Muscle layer of colon (tissue), 2 donors: ENCODE results near the gene CYP4F11.
"Not testable (repeated sequence)": the region's sequence is repeated elsewhere in the genome, so short reads cannot be mapped to it uniquely, and the experiment has no call there.

ENCODE experiments used
- H3K27ac ChIP-seq: one replicate; pipeline ENCODE4 v1.7.0; 2013; ENCODE audit warnings: low read depth, mild to moderate bottlenecking, low read length, moderate library complexity
- H3K27me3 ChIP-seq, 2 donors: one replicate each; pipeline ENCODE4 v1.7.0; 2013; ENCODE audit warnings: low read length in 2 of 2, mild to moderate bottlenecking in 2 of 2; ENCODE audit not compliant: insufficient read depth in 2 of 2, control insufficient read depth in 1 of 2
- H3K36me3 ChIP-seq: one replicate; pipeline ENCODE4 v1.7.0; 2013; ENCODE audit warnings: mild to moderate bottlenecking, low read length; ENCODE audit not compliant: insufficient read depth
- H3K4me1 ChIP-seq: one replicate; pipeline ENCODE4 v1.7.0; 2013; ENCODE audit warnings: mild to moderate bottlenecking, low read length; ENCODE audit not compliant: insufficient read depth
- H3K4me3 ChIP-seq, 2 donors: one replicate each; pipeline ENCODE4 v1.7.0; 2013; ENCODE audit warnings: low read length in 2 of 2, low read depth in 1 of 2, mild to moderate bottlenecking in 1 of 2, moderate library complexity in 1 of 2
- H3K9ac ChIP-seq: one replicate; pipeline ENCODE4 v1.7.0; 2013; ENCODE audit warnings: low read length
- H3K9me3 ChIP-seq: one replicate; pipeline ENCODE4 v1.7.0; 2013; ENCODE audit warnings: mild to moderate bottlenecking, low read length
- donor health status: abdominal sarcoma.
- donor health status: Adenocarcinoma of cecum.

CYP4F11 gene

DNA sequence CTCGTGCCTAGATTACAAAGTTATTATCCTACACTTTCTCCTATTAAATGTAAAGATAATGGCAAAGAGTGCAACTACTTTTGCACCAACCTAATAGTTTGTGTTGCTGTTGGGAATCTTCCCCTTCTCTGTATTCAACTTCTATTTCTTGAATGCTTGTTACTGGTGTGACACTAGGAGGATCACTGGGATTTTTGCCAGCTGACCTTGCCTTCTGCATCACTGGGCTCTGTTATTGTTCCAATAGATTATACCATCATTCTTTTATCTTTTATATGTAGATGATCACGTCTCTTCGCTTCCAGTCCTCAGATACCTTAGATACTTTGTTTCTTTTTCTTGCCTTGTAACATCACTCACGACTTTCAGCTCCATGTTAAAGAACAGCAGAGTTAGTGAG, 11.0 kb upstream of the CYP4F11 start:
- H3K27ac ChIP-seq = no peak overlapping the region
- no peaks in the 10 kb centered on the region for H3K4me1 ChIP-seq
- H3K9ac ChIP-seq = no peak overlapping the region
- no peak overlapping the region for H3K4me3 ChIP-seq
- peaks cover 6% of the 10 kb centered on the region for H3K9me3 ChIP-seq
- H3K27me3 ChIP-seq = no peaks in the 10 kb centered on the region
- H3K36me3 ChIP-seq = no peaks in the 10 kb centered on the region

DNA sequence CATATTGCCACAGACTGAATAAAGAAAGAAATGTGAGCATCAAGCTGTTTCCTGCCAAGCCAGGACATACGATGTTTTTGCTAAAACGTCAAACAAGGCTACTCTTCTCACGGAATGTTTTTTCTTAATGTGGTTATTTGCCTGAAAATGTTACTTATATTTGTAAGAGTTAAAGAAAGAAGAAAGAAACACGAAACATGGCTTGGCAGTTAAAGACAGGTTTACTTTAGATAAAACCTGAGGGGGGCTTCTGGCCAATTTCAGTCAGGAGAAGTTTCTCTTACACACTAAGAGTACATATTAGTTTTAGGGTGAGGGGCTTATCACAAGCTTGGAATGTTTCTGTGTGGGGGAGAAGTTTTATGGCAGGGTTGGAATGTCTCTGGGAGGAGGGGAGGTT, 10.1 kb upstream of the CYP4F11 start:
- Histone ChIP-seq H3K4me1 (no peaks in the 10 kb centered on the region), H3K36me3 (no peaks in the 10 kb centered on the region), H3K27me3 (peaks cover 0 to 5% of the 10 kb centered on the region in 2 donors), H3K9ac (no peak overlapping the region), H3K9me3 (peaks cover 6% of the 10 kb centered on the region), H3K27ac (no peak overlapping the region), H3K4me3 (no peak overlapping the region)

DNA sequence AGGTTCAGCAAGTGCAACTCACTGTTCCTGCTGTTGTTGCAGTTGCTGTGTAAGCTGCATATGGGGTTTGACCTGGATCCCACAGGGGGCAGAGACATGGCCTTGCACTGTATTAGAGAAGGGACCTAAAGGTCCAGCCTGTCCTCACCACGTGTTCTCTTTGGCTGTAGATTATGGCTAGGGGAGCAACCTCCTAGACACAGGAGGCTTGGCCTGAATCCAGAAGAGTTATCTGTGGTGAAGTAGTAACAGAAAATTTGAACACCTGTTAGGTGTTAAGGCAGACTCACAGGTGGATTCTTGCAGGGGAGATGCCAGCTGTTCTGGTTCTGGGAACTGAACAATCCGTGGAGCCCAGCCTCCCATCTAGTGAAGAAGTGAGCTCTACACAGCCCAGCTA, 3.4 kb upstream of the CYP4F11 start:
- no peak overlapping the region for H3K4me3 ChIP-seq
- H3K9ac ChIP-seq = no peak overlapping the region
- peaks cover 5 to 16% of the 10 kb centered on the region in 2 donors for H3K27me3 ChIP-seq
- no peaks in the 10 kb centered on the region for H3K9me3 ChIP-seq
- no peaks in the 10 kb centered on the region for H3K4me1 ChIP-seq
- no peaks in the 10 kb centered on the region for H3K36me3 ChIP-seq
- H3K27ac ChIP-seq = no peak overlapping the region

GRCh38 chr19:15936950-15937349, 2.6 kb upstream of the CYP4F11 start:
- H3K27me3 ChIP-seq = peaks cover 5 to 16% of the 10 kb centered on the region in 2 donors
- no peak overlapping the region for H3K27ac ChIP-seq
- H3K4me1 ChIP-seq = no peaks in the 10 kb centered on the region

GRCh38 chr19:15936173-15936572, 1.8 kb upstream of the CYP4F11 start:
- no peak overlapping the region for H3K27ac ChIP-seq
- peaks cover 5 to 20% of the 10 kb centered on the region in 2 donors for H3K27me3 ChIP-seq
- no peaks in the 10 kb centered on the region for H3K36me3 ChIP-seq
- no peak overlapping the region for H3K4me3 ChIP-seq
- H3K4me1 ChIP-seq = no peaks in the 10 kb centered on the region
- no peak overlapping the region for H3K9ac ChIP-seq
- H3K9me3 ChIP-seq = no peaks in the 10 kb centered on the region

More at GRCh38 chr19:15936950-15937349, 2.6 kb upstream of the CYP4F11 start:
- Histone ChIP-seq H3K9ac (no peak overlapping the region), H3K36me3 (no peaks in the 10 kb centered on the region), H3K9me3 (no peaks in the 10 kb centered on the region), H3K4me3 (no peak overlapping the region)

DNA sequence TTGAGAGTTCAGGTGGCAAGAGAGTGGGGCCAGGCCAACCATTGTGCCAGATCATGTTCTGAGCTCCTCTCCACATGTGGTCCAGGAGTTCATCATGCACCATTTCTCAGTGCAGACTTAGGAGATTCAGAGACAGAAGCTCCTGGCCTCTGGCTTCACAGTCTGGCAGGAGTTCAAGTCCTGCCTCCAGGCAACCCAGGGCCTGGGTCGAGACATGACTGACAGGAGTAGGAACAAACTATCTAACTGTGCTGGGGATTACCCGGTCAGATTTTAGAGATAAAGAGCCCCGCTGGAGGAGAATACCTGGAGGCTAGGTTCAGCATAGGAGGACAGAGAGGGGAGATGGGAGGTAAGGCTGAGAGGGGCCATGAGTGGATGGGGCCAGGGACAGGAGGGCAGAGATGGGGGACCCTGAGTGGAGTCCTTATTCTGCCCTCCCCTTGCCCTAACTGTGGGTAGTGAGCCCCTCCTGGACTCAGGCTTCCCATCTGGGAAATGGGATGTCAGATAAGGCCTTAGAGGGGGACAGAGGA, 906 bp upstream of the CYP4F11 start:
- H3K27ac ChIP-seq = no peak overlapping the region
- no peak overlapping the region for H3K4me3 ChIP-seq
- H3K27me3 ChIP-seq = peaks cover 5 to 29% of the 10 kb centered on the region in 2 donors
- H3K4me1 ChIP-seq = no peaks in the 10 kb centered on the region
- H3K9ac ChIP-seq = no peak overlapping the region
- H3K9me3 ChIP-seq = no peaks in the 10 kb centered on the region
- no peaks in the 10 kb centered on the region for H3K36me3 ChIP-seq

- H3K27me3 ChIP-seq = peaks cover 14 to 34% of the 10 kb centered on the region in 2 donors
Observed at GRCh38 chr19:15933761-15934331, 483 bp downstream of the CYP4F11 start.

GRCh38 chr19:15928321-15928720, 6.0 kb downstream of the CYP4F11 start:
- peaks cover 22 to 31% of the 10 kb centered on the region in 2 donors for H3K27me3 ChIP-seq
- no peak overlapping the region for H3K4me3 ChIP-seq
- no peaks in the 10 kb centered on the region for H3K4me1 ChIP-seq
- H3K9ac ChIP-seq = no peak overlapping the region
- no peak overlapping the region for H3K27ac ChIP-seq
- H3K36me3 ChIP-seq = no peaks in the 10 kb centered on the region
- H3K9me3 ChIP-seq = no peaks in the 10 kb centered on the region

More at GRCh38 chr19:15933761-15934331, 483 bp downstream of the CYP4F11 start:
- H3K9me3 ChIP-seq, H3K4me1 ChIP-seq, H3K27ac ChIP-seq, H3K9ac ChIP-seq, H3K36me3 ChIP-seq, H3K4me3 ChIP-seq: not testable (repeated sequence)

GRCh38 chr19:15926484-15926883, 7.8 kb downstream of the CYP4F11 start:
- no peaks in the 10 kb centered on the region for H3K4me1 ChIP-seq
- no peak overlapping the region for H3K9ac ChIP-seq
- H3K36me3 ChIP-seq = no peaks in the 10 kb centered on the region
- H3K9me3 ChIP-seq = no peaks in the 10 kb centered on the region
- H3K27me3 ChIP-seq = peaks cover 22 to 31% of the 10 kb centered on the region in 2 donors
- no peak overlapping the region for H3K27ac ChIP-seq
- no peak overlapping the region for H3K4me3 ChIP-seq

GRCh38 chr19:15923702-15924101, 10.6 kb downstream of the CYP4F11 start:
- no peak overlapping the region for H3K4me3 ChIP-seq

DNA sequence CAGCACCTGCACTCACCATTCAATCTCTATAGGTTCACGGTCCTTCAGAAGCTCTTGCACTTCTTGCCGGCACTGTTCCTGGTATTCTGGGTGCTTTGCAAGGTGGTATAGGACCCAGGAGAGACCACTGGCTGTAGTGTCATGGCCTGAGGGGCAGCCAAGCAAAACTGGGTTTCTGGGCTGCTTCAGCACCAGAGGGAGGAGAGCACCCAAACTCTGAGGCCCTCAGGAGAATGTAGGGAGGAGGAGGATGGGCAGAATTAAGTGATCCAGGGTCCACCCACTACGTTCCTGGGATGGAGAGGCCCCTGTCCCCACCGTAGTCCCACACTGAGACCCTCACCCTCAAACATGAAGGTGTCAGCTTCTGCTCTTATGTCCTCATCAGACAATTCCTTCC, 12.3 kb downstream of the CYP4F11 start:
- no peak overlapping the region for H3K9ac ChIP-seq
- H3K9me3 ChIP-seq = no peaks in the 10 kb centered on the region
- H3K36me3 ChIP-seq = no peaks in the 10 kb centered on the region
- H3K4me1 ChIP-seq = no peaks in the 10 kb centered on the region
- peaks cover 0 to 4% of the 10 kb centered on the region in 2 donors for H3K27me3 ChIP-seq
- no peak overlapping the region for H3K27ac ChIP-seq
- no peak overlapping the region for H3K4me3 ChIP-seq

More at GRCh38 chr19:15923702-15924101, 10.6 kb downstream of the CYP4F11 start:
- H3K27ac ChIP-seq = no peak overlapping the region
- no peaks in the 10 kb centered on the region for H3K9me3 ChIP-seq
- H3K4me1 ChIP-seq = no peaks in the 10 kb centered on the region
- H3K36me3 ChIP-seq = no peaks in the 10 kb centered on the region
- H3K27me3 ChIP-seq = peaks cover 6 to 12% of the 10 kb centered on the region in 2 donors
- H3K9ac ChIP-seq = no peak overlapping the region

DNA sequence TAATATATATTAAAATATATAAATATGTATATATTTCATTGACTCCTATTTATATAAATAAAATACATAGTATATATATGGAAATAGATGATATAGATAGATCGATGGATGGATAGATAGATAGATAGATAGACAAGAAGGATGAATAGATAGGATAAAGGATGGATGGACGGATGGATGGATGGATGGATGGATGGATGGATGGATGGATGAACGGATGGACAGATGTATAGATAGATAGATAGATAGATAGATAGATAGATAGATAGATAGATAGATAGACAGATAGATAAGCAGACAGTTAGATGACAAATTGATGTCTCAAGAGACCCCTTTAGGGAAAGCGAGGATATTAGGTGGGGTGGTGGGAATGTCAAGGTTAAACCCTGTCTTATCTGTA, 15.1 kb downstream of the CYP4F11 start:
- Histone ChIP-seq H3K9me3 (peaks cover 6% of the 10 kb centered on the region), H3K36me3 (no peaks in the 10 kb centered on the region), H3K27me3 (peaks cover 0 to 4% of the 10 kb centered on the region in 2 donors), H3K9ac (no peak overlapping the region), H3K4me3 (no peak overlapping the region), H3K27ac (no peak overlapping the region), H3K4me1 (no peaks in the 10 kb centered on the region)
